ENCODE data around the gene CARS2. TPM values are rescaled to one million over a fixed set of nuclear protein-coding genes. Genes with fewer than 3 reads are reported as not detected.

Gene CARS2
- total RNA-seq, 2 donors from 2014 or later, result 58.1 to 112 TPM

GRCh38 chr13:110628477-110628793, 77.5 kb downstream of the CARS2 start:
- Mint-ChIP-seq H3K9me3 (no peaks in the 10 kb centered on the region), H3K4me1 (ENCODE audit: low read depth in 2 of 2) (peaks cover 31 to 32% of the 10 kb centered on the region in 2 donors), H3K27me3 (no peaks in the 10 kb centered on the region), H3K36me3 (no peaks in the 10 kb centered on the region), H3K27ac (no peak overlapping the region), H3K4me3 (no peak overlapping the region)
- ATAC-seq (no peak), DNase-seq (ENCODE audit: low spot score) (no peak)

- Mint-ChIP-seq H3K36me3 (no peaks in the 10 kb centered on the region), H3K27ac (no peak overlapping the region), H3K4me3 (no peak overlapping the region), H3K27me3 (no peaks in the 10 kb centered on the region), H3K4me1 (ENCODE audit: low read depth in 2 of 2) (peaks cover 31 to 32% of the 10 kb centered on the region in 2 donors), H3K9me3 (no peaks in the 10 kb centered on the region)
- DNase-seq (ENCODE audit: low spot score), result no peak
- ATAC-seq, result peak in 1 of 2 donors; percentile 28
These were observed 78.0 kb downstream of the CARS2 start for GRCh38 chr13:110627761-110628476.

- no peak overlapping the region for H3K27ac Mint-ChIP-seq
- DNase-seq (ENCODE audit: low spot score) (no peak), ATAC-seq (no peak)
- H3K4me1 Mint-ChIP-seq (ENCODE audit: low read depth in 2 of 2), result peaks cover 31 to 32% of the 10 kb centered on the region in 2 donors
- no peaks in the 10 kb centered on the region for H3K36me3 Mint-ChIP-seq
- H3K27me3 Mint-ChIP-seq, result no peaks in the 10 kb centered on the region
- no peaks in the 10 kb centered on the region for H3K9me3 Mint-ChIP-seq
- no peak overlapping the region for H3K4me3 Mint-ChIP-seq
These were observed 78.6 kb downstream of the CARS2 start for GRCh38 chr13:110627351-110627750.

GRCh38 chr13:110626521-110626920, 79.4 kb downstream of the CARS2 start:
- Mint-ChIP-seq H3K27ac (no peak overlapping the region), H3K9me3 (no peaks in the 10 kb centered on the region), H3K4me3 (no peak overlapping the region), H3K4me1 (ENCODE audit: low read depth in 2 of 2) (peaks cover 28 to 32% of the 10 kb centered on the region in 2 donors), H3K27me3 (no peaks in the 10 kb centered on the region), H3K36me3 (no peaks in the 10 kb centered on the region)
- ATAC-seq (no peak), DNase-seq (ENCODE audit: low spot score) (no peak)

DNA sequence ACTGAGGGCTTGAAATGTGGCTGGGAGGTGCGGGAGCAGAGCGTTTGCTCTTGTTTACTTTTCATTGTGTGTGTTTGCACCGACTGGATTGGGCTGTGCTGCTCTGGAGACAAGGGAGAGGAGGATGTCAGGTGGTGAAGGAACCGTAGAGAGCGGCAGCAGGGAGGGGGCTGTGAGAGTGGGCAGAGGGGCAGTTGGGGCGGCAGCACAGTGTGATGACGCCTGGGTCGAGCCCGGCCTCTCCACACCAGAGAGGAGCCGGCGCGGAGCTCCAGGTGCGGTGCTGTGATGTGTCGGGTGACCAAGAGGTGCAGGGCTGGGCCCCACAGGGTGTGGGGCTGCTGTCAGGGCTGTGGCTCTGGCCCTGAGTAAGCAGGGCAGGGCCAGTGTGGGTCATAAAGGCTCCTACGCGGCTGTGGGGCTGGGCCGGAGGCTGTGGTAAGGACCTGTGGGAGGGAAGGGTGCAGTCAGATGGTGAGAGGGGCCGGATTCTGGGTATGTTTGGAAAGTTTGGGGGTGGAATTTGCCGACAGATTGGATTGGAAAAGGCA, 80.1 kb downstream of the CARS2 start:
- Mint-ChIP-seq H3K36me3 (no peaks in the 10 kb centered on the region), H3K9me3 (no peaks in the 10 kb centered on the region), H3K4me3 (no peak overlapping the region), H3K27ac (no peak overlapping the region), H3K4me1 (ENCODE audit: low read depth in 2 of 2) (peaks cover 28 to 30% of the 10 kb centered on the region in 2 donors), H3K27me3 (no peaks in the 10 kb centered on the region)
- DNase-seq (ENCODE audit: low spot score) (no peak), ATAC-seq (peak in 1 of 2 donors; percentile 43)

- no peak for DNase-seq (ENCODE audit: low spot score)
These were observed 80.9 kb downstream of the CARS2 start for GRCh38 chr13:110624766-110625756.

DNA sequence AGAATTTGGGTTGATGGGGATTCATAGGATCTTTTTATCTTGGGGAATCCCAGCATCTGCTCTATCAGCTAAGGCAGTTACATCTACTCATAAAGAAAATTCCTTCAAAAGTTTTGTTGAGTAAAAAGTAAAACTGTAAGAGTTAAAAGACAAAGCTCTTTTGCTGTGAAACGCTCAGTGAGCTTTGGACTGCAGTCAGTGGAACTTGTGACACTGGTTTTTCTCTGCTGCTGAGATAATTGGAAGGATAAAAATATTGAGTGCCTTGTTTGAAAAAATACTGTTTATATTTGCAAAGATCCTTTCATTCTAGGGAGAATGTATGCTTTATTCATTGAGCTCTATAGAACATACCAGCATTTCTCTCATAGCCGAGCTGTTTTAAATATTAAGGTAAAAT, 85.3 kb downstream of the CARS2 start:
- Mint-ChIP-seq H3K36me3 (no peaks in the 10 kb centered on the region), H3K9me3 (no peaks in the 10 kb centered on the region), H3K4me3 (no peak overlapping the region), H3K27me3 (no peaks in the 10 kb centered on the region), H3K4me1 (ENCODE audit: low read depth in 2 of 2) (peaks cover 7 to 16% of the 10 kb centered on the region in 2 donors), H3K27ac (no peak overlapping the region)
- ATAC-seq (no peak), DNase-seq (ENCODE audit: low spot score) (no peak)

More at GRCh38 chr13:110624766-110625756, 80.9 kb downstream of the CARS2 start:
- H3K27me3 Mint-ChIP-seq, result no peaks in the 10 kb centered on the region
- ATAC-seq, result peak in 1 of 2 donors; percentile 17
- H3K4me3 Mint-ChIP-seq, result no peak overlapping the region
- peaks cover 26 to 28% of the 10 kb centered on the region in 2 donors for H3K4me1 Mint-ChIP-seq (ENCODE audit: low read depth in 2 of 2)
- H3K9me3 Mint-ChIP-seq, result no peaks in the 10 kb centered on the region
- no peak overlapping the region for H3K27ac Mint-ChIP-seq
- no peaks in the 10 kb centered on the region for H3K36me3 Mint-ChIP-seq

GRCh38 chr13:110618780-110619179, 87.1 kb downstream of the CARS2 start:
- Mint-ChIP-seq H3K36me3 (no peaks in the 10 kb centered on the region), H3K4me1 (ENCODE audit: low read depth in 2 of 2) (peaks cover 5 to 19% of the 10 kb centered on the region in 2 donors), H3K9me3 (no peaks in the 10 kb centered on the region), H3K4me3 (no peak overlapping the region), H3K27ac (no peak overlapping the region), H3K27me3 (no peaks in the 10 kb centered on the region)
- ATAC-seq (no peak), DNase-seq (ENCODE audit: low spot score) (no peak)

DNA sequence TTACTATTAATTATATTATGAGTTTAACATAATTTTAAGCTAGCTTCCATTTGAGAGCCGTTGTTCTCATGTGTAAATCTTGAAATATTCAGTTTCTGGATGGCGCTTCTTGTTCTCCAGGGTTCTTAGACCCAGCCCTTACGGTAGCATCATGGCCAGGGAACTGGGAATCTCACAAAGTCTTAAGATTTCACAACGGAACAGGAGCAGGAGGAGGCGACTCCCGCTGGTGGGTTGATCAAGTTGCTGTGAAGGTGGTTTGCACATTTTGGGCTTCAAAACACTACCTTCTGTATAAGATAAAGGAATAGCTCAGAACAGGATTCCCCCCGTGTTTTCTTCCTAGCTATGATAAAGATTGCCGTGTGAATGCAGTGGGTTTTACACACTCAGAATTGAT, 87.7 kb downstream of the CARS2 start:
- Mint-ChIP-seq H3K27me3 (no peaks in the 10 kb centered on the region), H3K9me3 (no peaks in the 10 kb centered on the region), H3K4me3 (no peak overlapping the region), H3K4me1 (ENCODE audit: low read depth in 2 of 2) (peaks cover 5 to 19% of the 10 kb centered on the region in 2 donors), H3K27ac (no peak overlapping the region), H3K36me3 (peaks cover 4% of the 10 kb centered on the region)
- no peak for DNase-seq (ENCODE audit: low spot score)
- ATAC-seq, result no peak

DNA sequence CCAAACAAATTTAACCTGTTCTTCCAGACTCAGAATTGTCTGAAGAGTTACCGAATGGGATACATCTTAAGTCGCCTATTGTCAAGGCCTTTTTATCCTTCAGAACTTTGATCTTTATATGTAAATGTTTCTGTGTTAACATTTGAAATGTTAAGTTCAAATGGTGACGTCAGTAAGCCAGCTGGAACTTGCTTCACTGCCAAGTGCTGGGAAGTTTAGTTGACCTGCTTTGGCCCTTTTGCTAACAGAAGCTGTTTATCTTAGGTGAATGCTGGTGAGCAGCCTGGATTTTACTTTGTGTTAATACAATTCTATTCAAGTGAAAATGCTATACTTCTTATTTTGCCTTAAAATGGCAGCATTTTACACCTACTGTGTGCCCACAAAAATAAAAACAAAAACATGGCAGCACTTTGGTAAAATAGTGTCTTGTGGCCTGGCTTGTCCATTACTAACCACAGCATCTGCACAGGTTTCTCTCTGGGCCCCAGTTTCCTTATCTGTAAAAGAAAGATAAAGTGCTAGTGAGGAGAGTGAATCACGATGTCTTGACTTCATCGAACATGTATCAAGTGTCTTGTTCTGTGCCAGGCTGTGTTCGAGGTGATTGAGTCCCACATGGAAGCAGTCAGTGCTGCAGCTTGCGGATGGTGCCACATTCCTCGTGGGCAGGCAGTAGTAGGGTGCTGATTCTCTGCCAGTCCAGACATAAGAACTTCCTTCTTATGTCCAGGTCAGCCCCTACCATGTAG, 88.4 kb downstream of the CARS2 start:
- H3K27me3 Mint-ChIP-seq, result no peaks in the 10 kb centered on the region
- no peak for DNase-seq (ENCODE audit: low spot score)
- peak overlapping the region; percentile 90 for H3K4me3 Mint-ChIP-seq
- no peak for ATAC-seq
- no peaks in the 10 kb centered on the region for H3K9me3 Mint-ChIP-seq
- H3K36me3 Mint-ChIP-seq, result peaks cover 4% of the 10 kb centered on the region
- no peak overlapping the region for H3K27ac Mint-ChIP-seq
- H3K4me1 Mint-ChIP-seq (ENCODE audit: low read depth in 2 of 2), result peaks cover 5 to 19% of the 10 kb centered on the region in 2 donors

GRCh38 chr13:110616103-110617101, 89.5 kb downstream of the CARS2 start:
- Mint-ChIP-seq H3K4me1 (ENCODE audit: low read depth in 2 of 2) (peaks cover 7 to 19% of the 10 kb centered on the region in 2 donors), H3K27me3 (no peaks in the 10 kb centered on the region), H3K4me3 (peak overlapping the region; percentile 90), H3K27ac (peak overlapping the region; percentile 48 to 80), H3K9me3 (no peaks in the 10 kb centered on the region), H3K36me3 (peaks cover 4% of the 10 kb centered on the region)
- ATAC-seq (peak; percentile 54), DNase-seq (ENCODE audit: low spot score) (peak; percentile 64)

GRCh38 chr13:110615322-110616102, 90.4 kb downstream of the CARS2 start, which contains the start of gene NAXD:
TSS of gene NAXD (plus strand) at chr13:110615545. CDS start at chr13:110615602, 57 bp downstream.
- DNase-seq (ENCODE audit: low spot score), result peak; percentile 84
- Mint-ChIP-seq H3K27ac (peak within 1 kb of the TSS; percentile 83 to 89), H3K4me1 (ENCODE audit: low read depth in 2 of 2) (peaks cover 10 to 19% of the 10 kb centered on the region in 2 donors), H3K36me3 (peaks cover 4% of the 10 kb centered on the region), H3K27me3 (peaks cover 0 to under 1% of the 10 kb centered on the region in 2 donors), H3K4me3 (peak within 1 kb of the TSS; percentile 90), H3K9me3 (no peaks in the 10 kb centered on the region)
- ATAC-seq, result peak; percentile 91 to 92

Data from natural killer cell treated with Interleukin-12 subunit alpha and Interleukin-12 subunit beta and Interleukin-15 and Interleukin-18, amount 100 ng/mL, for 72 hours (primary cell).